SK-N-SH treated with all-trans-retinoic acid at 6 μM for 48 hours (cell line): Measurements from ENCODE around the gene MUC3A.
"Not testable (repeated sequence)": the region's sequence is repeated elsewhere in the genome, so short reads cannot be mapped to it uniquely, and the experiment has no call there.

Experiments used
- ATAC-seq: fragments of 200-7000 bp; cut with Tn5 transposase; 3 replicates; pipeline ENCODE4 v1.9.1; 2020; ENCODE audit warnings: mild to moderate bottlenecking, moderate library complexity
- ARNTL ChIP-seq: fragments of 450-650 bp; formaldehyde crosslinking; IDR thresholded peaks from 2 replicates; pipeline ENCODE4 v1.5.0; 2020; ENCODE audit warnings: low read depth, mild to moderate bottlenecking, moderate library complexity, borderline replicate concordance
- BACH2 ChIP-seq: fragments of 250-450 bp; sonication (Bioruptor Pico); IDR thresholded peaks from 2 replicates; pipeline ENCODE4 v1.9.0; 2021; ENCODE audit warnings: mild to moderate bottlenecking, borderline replicate concordance
- CSDC2 ChIP-seq: fragments of 250-450 bp; sonication (Bioruptor Pico); IDR thresholded peaks from 2 replicates; pipeline ENCODE4 v1.5.0; 2020; ENCODE audit warnings: mild to moderate bottlenecking, moderate library complexity
- ESRRG ChIP-seq: fragments of 250-450 bp; sonication (Bioruptor Pico); IDR thresholded peaks from 2 replicates; pipeline ENCODE4 v1.6.1; 2021; ENCODE audit warnings: mild to moderate bottlenecking
- GLIS3 ChIP-seq: fragments of 250-450 bp; sonication (Bioruptor Pico); IDR thresholded peaks from 2 replicates; pipeline ENCODE4 v1.5.0; 2020; ENCODE audit warnings: mild to moderate bottlenecking, moderate library complexity
- ISL1 ChIP-seq: fragments of 250-450 bp; sonication (Bioruptor Pico); IDR thresholded peaks from 2 replicates; pipeline ENCODE4 v2.1.2; 2022; ENCODE audit warnings: mild to moderate bottlenecking, moderate library complexity
- OSR1 ChIP-seq: fragments of 250-450 bp; sonication (Bioruptor Pico); IDR thresholded peaks from 2 replicates; pipeline ENCODE4 v1.8.0; 2022; ENCODE audit warnings: moderate library complexity, mild to moderate bottlenecking, inconsistent platforms
- PPARA ChIP-seq: fragments of 250-450 bp; sonication (Bioruptor Pico); IDR thresholded peaks from 2 replicates; pipeline ENCODE4 v1.5.0; 2020; ENCODE audit warnings: mild to moderate bottlenecking, borderline replicate concordance
- RARB ChIP-seq: fragments of 250-450 bp; sonication (Bioruptor Pico); IDR thresholded peaks from 2 replicates; pipeline ENCODE4 v1.8.0; 2021; ENCODE audit warnings: mild to moderate bottlenecking, moderate library complexity
- TCF4 ChIP-seq: fragments of 250-450 bp; sonication (Bioruptor Pico); IDR thresholded peaks from 2 replicates; pipeline ENCODE4 v1.8.0; 2021; ENCODE audit warnings: mild to moderate bottlenecking, moderate library complexity, borderline replicate concordance
- TOX ChIP-seq: fragments of 250-450 bp; sonication (Bioruptor Pico); IDR thresholded peaks from 2 replicates; pipeline ENCODE4 v1.8.0; 2021; ENCODE audit warnings: mild to moderate bottlenecking, moderate library complexity, borderline replicate concordance
- ZC3H10 ChIP-seq: fragments of 250-450 bp; sonication (Bioruptor Pico); IDR thresholded peaks from 2 replicates; pipeline ENCODE4 v1.5.1; 2021; ENCODE audit warnings: mild to moderate bottlenecking, moderate library complexity
- ZFP3 ChIP-seq: fragments of 250-450 bp; sonication (Bioruptor Pico); IDR thresholded peaks from 2 replicates; pipeline ENCODE4 v1.5.0; 2020; ENCODE audit warnings: mild to moderate bottlenecking, moderate library complexity
- ZFP30 ChIP-seq: fragments of 450-650 bp; formaldehyde crosslinking; IDR thresholded peaks from 2 replicates; pipeline ENCODE4 v1.5.0; 2022; ENCODE audit warnings: mild to moderate bottlenecking, moderate library complexity
- ZNF565 ChIP-seq: fragments of 450-650 bp; formaldehyde crosslinking; conservative IDR thresholded peaks from 2 replicates; pipeline ENCODE4 v1.5.0; 2020; ENCODE audit warnings: low read depth, mild to moderate bottlenecking, moderate library complexity
- ZNF70 ChIP-seq: fragments of 450-650 bp; formaldehyde crosslinking; IDR thresholded peaks from 2 replicates; pipeline ENCODE4 v1.5.0; 2020; ENCODE audit warnings: mild to moderate bottlenecking, moderate library complexity
- ZNF8 ChIP-seq: fragments of 450-650 bp; formaldehyde crosslinking; IDR thresholded peaks from 2 replicates; pipeline ENCODE4 v1.5.0; 2020; ENCODE audit warnings: mild to moderate bottlenecking, moderate library complexity
- TF ChIP-seq, protein P1 (sequence below): fragments of 250-450 bp; sonication (Bioruptor Pico); IDR thresholded peaks from 2 replicates; pipeline ENCODE4 v1.5.1; 2021; ENCODE audit warnings: mild to moderate bottlenecking, moderate library complexity
- TF ChIP-seq, protein P2 (sequence below): fragments of 250-450 bp; sonication (Bioruptor Pico); IDR thresholded peaks from 2 replicates; pipeline ENCODE4 v1.5.0; 2020; ENCODE audit warnings: mild to moderate bottlenecking, moderate library complexity
- TF ChIP-seq, protein P3 (sequence below): fragments of 250-450 bp; sonication (Bioruptor Pico); IDR thresholded peaks from 2 replicates; pipeline ENCODE4 v1.8.0; 2020; ENCODE audit warnings: mild to moderate bottlenecking, moderate library complexity, borderline replicate concordance
- TF ChIP-seq, protein P4 (sequence below): fragments of 250-450 bp; sonication (Bioruptor Pico); IDR thresholded peaks from 2 replicates; pipeline ENCODE4 v1.5.1; 2020; ENCODE audit warnings: low read depth, mild to moderate bottlenecking, moderate library complexity

Gene MUC3A

DNA sequence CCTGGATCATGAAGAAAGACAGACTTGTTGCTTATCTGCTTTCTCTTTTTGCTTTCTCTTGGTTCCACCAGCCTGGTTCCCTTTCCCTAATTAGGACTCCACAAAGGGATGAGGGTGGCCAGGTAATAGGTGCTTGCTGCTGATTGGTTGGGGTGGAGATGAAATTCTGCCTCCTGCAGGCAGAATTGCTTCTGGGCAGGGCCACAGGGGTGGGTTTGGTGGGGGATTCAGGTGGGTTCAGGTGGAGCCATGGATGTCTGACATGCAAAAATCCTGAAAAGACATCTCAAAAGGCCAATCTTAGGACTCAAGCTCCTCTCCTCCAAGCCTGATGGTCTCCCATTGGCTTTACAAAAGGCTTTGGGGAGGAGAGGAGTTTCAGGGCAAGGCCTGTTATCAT, 28.3 kb upstream of the MUC3A start:
- ATAC-seq = no peak
- TF ChIP-seq OSR1 (CRISPR knock-in tag) = no peak
- TF ChIP-seq TCF4 (CRISPR knock-in tag) = no peak
- TF ChIP-seq, protein P1, sequence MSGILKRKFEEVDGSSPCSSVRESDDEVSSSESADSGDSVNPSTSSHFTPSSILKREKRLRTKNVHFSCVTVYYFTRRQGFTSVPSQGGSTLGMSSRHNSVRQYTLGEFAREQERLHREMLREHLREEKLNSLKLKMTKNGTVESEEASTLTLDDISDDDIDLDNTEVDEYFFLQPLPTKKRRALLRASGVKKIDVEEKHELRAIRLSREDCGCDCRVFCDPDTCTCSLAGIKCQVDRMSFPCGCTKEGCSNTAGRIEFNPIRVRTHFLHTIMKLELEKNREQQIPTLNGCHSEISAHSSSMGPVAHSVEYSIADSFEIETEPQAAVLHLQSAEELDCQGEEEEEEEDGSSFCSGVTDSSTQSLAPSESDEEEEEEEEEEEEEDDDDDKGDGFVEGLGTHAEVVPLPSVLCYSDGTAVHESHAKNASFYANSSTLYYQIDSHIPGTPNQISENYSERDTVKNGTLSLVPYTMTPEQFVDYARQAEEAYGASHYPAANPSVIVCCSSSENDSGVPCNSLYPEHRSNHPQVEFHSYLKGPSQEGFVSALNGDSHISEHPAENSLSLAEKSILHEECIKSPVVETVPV = no peak
- TF ChIP-seq ZFP3 (CRISPR knock-in tag) = no peak
- no peak for TF ChIP-seq ISL1 (CRISPR knock-in tag)
- TF ChIP-seq, protein P2, sequence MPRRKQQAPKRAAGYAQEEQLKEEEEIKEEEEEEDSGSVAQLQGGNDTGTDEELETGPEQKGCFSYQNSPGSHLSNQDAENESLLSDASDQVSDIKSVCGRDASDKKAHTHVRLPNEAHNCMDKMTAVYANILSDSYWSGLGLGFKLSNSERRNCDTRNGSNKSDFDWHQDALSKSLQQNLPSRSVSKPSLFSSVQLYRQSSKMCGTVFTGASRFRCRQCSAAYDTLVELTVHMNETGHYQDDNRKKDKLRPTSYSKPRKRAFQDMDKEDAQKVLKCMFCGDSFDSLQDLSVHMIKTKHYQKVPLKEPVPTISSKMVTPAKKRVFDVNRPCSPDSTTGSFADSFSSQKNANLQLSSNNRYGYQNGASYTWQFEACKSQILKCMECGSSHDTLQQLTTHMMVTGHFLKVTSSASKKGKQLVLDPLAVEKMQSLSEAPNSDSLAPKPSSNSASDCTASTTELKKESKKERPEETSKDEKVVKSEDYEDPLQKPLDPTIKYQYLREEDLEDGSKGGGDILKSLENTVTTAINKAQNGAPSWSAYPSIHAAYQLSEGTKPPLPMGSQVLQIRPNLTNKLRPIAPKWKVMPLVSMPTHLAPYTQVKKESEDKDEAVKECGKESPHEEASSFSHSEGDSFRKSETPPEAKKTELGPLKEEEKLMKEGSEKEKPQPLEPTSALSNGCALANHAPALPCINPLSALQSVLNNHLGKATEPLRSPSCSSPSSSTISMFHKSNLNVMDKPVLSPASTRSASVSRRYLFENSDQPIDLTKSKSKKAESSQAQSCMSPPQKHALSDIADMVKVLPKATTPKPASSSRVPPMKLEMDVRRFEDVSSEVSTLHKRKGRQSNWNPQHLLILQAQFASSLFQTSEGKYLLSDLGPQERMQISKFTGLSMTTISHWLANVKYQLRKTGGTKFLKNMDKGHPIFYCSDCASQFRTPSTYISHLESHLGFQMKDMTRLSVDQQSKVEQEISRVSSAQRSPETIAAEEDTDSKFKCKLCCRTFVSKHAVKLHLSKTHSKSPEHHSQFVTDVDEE (CRISPR knock-in tag) = no peak
- no peak for TF ChIP-seq ZNF565 (CRISPR knock-in tag)
- TF ChIP-seq, protein P3, sequence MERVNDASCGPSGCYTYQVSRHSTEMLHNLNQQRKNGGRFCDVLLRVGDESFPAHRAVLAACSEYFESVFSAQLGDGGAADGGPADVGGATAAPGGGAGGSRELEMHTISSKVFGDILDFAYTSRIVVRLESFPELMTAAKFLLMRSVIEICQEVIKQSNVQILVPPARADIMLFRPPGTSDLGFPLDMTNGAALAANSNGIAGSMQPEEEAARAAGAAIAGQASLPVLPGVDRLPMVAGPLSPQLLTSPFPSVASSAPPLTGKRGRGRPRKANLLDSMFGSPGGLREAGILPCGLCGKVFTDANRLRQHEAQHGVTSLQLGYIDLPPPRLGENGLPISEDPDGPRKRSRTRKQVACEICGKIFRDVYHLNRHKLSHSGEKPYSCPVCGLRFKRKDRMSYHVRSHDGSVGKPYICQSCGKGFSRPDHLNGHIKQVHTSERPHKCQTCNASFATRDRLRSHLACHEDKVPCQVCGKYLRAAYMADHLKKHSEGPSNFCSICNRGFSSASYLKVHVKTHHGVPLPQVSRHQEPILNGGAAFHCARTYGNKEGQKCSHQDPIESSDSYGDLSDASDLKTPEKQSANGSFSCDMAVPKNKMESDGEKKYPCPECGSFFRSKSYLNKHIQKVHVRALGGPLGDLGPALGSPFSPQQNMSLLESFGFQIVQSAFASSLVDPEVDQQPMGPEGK (CRISPR knock-in tag) = no peak
- TF ChIP-seq ZNF8 (CRISPR knock-in tag) = no peak

DNA sequence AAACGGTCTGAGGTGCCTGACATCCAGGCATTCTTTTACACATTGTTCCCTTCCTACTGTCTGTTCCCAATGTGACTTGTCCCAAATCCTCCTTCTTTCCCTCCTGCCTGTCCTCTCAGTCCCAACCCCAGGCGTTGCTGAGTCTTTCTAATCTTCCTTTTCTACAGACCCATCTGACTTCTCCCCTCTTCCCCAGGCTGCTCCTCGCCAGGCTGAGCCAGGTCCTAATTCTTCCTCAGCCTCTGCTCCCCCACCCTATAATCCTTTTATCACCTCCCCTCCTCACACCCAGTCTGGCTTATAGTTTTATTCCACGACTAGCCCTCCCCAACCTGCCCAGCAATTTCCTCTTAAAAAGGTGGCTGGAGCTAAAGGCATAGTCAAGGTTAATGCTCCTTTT, 25.7 kb upstream of the MUC3A start:
- ATAC-seq = not testable (repeated sequence)

DNA sequence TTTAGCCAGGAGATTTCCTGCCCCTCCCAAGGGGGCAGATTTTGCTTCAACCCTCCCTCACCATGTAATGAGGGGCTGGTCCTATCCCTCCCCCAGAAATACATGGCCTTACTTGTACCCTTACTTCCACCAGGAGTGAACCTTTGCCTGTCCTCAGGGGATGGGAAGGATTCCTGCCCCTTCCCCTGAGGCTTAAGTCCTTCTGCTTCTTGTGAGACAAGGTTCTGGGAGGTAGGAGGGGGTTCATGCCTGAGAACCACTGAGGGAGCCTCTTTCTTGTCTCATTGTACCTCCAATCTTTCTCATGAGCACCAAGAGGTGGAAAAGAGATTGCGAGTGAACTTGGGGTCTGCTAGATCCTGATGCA, 19.5 kb upstream of the MUC3A start:
- ATAC-seq = no peak
- TF ChIP-seq, protein P3 (CRISPR knock-in tag) = no peak
- TF ChIP-seq RARB (CRISPR knock-in tag) (no peak), BACH2 (CRISPR knock-in tag) (no peak), ESRRG (CRISPR knock-in tag) (no peak), OSR1 (CRISPR knock-in tag) (no peak), PPARA (no peak), ARNTL (no peak), ZNF8 (CRISPR knock-in tag) (no peak), CSDC2 (no peak), ZFP30 (CRISPR knock-in tag) (no peak), TCF4 (CRISPR knock-in tag) (no peak), ZC3H10 (no peak), ZFP3 (CRISPR knock-in tag) (no peak), TOX (CRISPR knock-in tag) (no peak), ZNF565 (CRISPR knock-in tag) (no peak), GLIS3 (no peak), ZNF70 (no peak)
- TF ChIP-seq, protein P4, sequence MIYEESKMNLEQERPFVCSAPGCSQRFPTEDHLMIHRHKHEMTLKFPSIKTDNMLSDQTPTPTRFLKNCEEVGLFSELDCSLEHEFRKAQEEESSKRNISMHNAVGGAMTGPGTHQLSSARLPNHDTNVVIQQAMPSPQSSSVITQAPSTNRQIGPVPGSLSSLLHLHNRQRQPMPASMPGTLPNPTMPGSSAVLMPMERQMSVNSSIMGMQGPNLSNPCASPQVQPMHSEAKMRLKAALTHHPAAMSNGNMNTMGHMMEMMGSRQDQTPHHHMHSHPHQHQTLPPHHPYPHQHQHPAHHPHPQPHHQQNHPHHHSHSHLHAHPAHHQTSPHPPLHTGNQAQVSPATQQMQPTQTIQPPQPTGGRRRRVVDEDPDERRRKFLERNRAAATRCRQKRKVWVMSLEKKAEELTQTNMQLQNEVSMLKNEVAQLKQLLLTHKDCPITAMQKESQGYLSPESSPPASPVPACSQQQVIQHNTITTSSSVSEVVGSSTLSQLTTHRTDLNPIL (CRISPR knock-in tag) = no peak
- TF ChIP-seq, protein P2 (CRISPR knock-in tag) = no peak
- TF ChIP-seq, protein P1 = no peak
